Measurements from ENCODE around the gene CFAP100. TPM values are rescaled to one million over a fixed set of nuclear protein-coding genes. Genes with fewer than 3 reads are reported as not detected.

Gene CFAP100
- total RNA-seq, 1 donor from 2014 or later: not detected

GRCh38 chr3:126348308-126348920 is 46.3 kb upstream of the CFAP100 start:
- Mint-ChIP-seq H3K9me3 (no peaks in the 10 kb centered on the region), H3K27ac (no peak overlapping the region), H3K4me3 (no peak overlapping the region), H3K27me3 (ENCODE audit: low read depth) (no peaks in the 10 kb centered on the region), H3K36me3 (no peaks in the 10 kb centered on the region), H3K4me1 (no peaks in the 10 kb centered on the region)
- TF ChIP-seq CTCF (IDR thresholded peaks at IDR 0.05; ENCODE audit: unreplicated experiment): no peak
- peak in 1 of 2 experiments; percentile 9 for DNase-seq (ENCODE audit: low spot score in 2 of 2, unreplicated experiment in 2 of 2)

- DNase-seq (ENCODE audit: low spot score in 2 of 2, unreplicated experiment in 2 of 2): peak in 1 of 2 experiments; percentile 11
- no peaks in the 10 kb centered on the region for H3K36me3 Mint-ChIP-seq
- H3K9me3 Mint-ChIP-seq: no peaks in the 10 kb centered on the region
- no peak for TF ChIP-seq CTCF (IDR thresholded peaks at IDR 0.05; ENCODE audit: unreplicated experiment)
- H3K27me3 Mint-ChIP-seq (ENCODE audit: low read depth): no peaks in the 10 kb centered on the region
- no peak overlapping the region for H3K27ac Mint-ChIP-seq
- H3K4me3 Mint-ChIP-seq: no peak overlapping the region
- no peaks in the 10 kb centered on the region for H3K4me1 Mint-ChIP-seq
These were observed 45.6 kb upstream of the CFAP100 start for GRCh38 chr3:126349071-126349470.

- no peak overlapping the region for H3K4me3 Mint-ChIP-seq
- no peaks in the 10 kb centered on the region for H3K36me3 Mint-ChIP-seq
- no peak overlapping the region for H3K27ac Mint-ChIP-seq
- H3K4me1 Mint-ChIP-seq: no peaks in the 10 kb centered on the region
- H3K9me3 Mint-ChIP-seq: no peaks in the 10 kb centered on the region
- DNase-seq (ENCODE audit: low spot score in 2 of 2, unreplicated experiment in 2 of 2): peak in 1 of 2 experiments; percentile 17
- no peak for TF ChIP-seq CTCF (IDR thresholded peaks at IDR 0.05; ENCODE audit: unreplicated experiment)
- no peaks in the 10 kb centered on the region for H3K27me3 Mint-ChIP-seq (ENCODE audit: low read depth)
These were observed 44.9 kb upstream of the CFAP100 start for GRCh38 chr3:126349611-126350501.

GRCh38 chr3:126350502-126351085 is 44.1 kb upstream of the CFAP100 start:
- Mint-ChIP-seq H3K36me3 (no peaks in the 10 kb centered on the region), H3K27ac (no peak overlapping the region)
- TF ChIP-seq CTCF (IDR thresholded peaks at IDR 0.05; ENCODE audit: unreplicated experiment): no peak

GRCh38 chr3:126351086-126351770 is 43.5 kb upstream of the CFAP100 start:
- H3K27ac Mint-ChIP-seq: no peak overlapping the region
- no peaks in the 10 kb centered on the region for H3K36me3 Mint-ChIP-seq
- peaks cover 7% of the 10 kb centered on the region for H3K4me1 Mint-ChIP-seq
- DNase-seq (ENCODE audit: low spot score in 2 of 2, unreplicated experiment in 2 of 2): no peak
- H3K4me3 Mint-ChIP-seq: no peak overlapping the region
- H3K27me3 Mint-ChIP-seq (ENCODE audit: low read depth): peaks cover 2% of the 10 kb centered on the region
- TF ChIP-seq CTCF (IDR thresholded peaks at IDR 0.05; ENCODE audit: unreplicated experiment): no peak
- H3K9me3 Mint-ChIP-seq: no peaks in the 10 kb centered on the region

More at GRCh38 chr3:126350502-126351085, 44.1 kb upstream of the CFAP100 start:
- no peaks in the 10 kb centered on the region for H3K27me3 Mint-ChIP-seq (ENCODE audit: low read depth)
- H3K4me1 Mint-ChIP-seq: peaks cover 4% of the 10 kb centered on the region
- DNase-seq (ENCODE audit: low spot score in 2 of 2, unreplicated experiment in 2 of 2): no peak
- no peaks in the 10 kb centered on the region for H3K9me3 Mint-ChIP-seq
- H3K4me3 Mint-ChIP-seq: no peak overlapping the region

Data from mesothelial cell of epicardium (in vitro differentiated cells).